ENCODE results near the gene C2.

DNA sequence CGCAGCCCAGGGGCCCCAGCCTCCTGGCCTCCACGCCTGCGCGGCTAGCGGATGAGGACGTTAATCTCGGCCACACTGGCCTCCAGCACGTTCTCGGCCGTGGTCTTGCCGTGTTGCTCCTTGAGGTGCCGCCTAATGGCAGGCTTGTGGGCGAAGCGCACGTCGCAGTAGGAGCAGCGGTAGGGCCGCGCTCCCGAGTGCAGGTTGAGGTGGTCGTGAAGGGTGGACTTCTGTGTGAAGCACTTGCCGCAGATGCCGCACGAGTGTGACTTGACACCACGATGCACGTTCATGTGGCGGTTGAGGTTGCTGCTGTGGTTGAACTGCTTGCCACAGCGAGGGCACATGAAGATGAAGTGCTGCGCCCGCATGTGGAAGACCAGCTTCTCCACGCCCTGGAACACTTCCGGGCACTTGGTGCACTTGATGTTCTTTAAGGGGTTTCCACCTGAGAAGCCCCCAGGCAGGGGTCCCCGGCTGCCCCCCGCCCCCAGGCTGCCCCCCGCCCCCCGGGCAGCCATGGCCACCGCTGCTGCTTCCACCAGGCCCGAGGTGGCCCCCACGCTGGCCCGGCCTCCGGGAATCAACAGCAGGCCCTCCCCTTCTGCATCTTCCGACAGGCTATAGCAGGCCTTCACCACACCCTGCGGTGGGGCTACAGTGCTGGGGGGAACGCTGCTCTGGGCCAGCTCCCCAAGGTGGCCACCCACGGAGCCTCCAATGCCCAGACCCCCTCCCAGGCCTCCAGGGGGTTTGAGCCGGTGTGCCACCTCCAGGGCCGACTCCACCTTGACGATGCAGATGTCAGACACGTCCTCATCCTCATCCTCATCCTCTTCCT is 27.4 kb upstream of the C2 start:
- TF ChIP-seq EZH2 (IDR thresholded peaks at IDR 0.05; ENCODE audit: borderline replicate concordance, low read depth, low read length, severe bottlenecking) = no peak
- TF ChIP-seq CTCF (IDR thresholded peaks at IDR 0.05; ENCODE audit: borderline replicate concordance, extremely low read depth, low read length, poor library complexity, severe bottlenecking) = no peak
